Activated T-cell treated with anti-CD3 and anti-CD28 coated beads, Interleukin-2, amount 50 U/mL, for 4 hours (primary cell): Measurements from ENCODE around the gene ITPA. TPM values are rescaled to one million over a fixed set of nuclear protein-coding genes. Genes with fewer than 3 reads are reported as not detected.
"Not testable (repeated sequence)": the region's sequence is repeated elsewhere in the genome, so short reads cannot be mapped to it uniquely, and the experiment has no call there.

Source experiments
- ATAC-seq, 2 donors: fragments of 200-7000 bp; cut with Tn5 transposase; one replicate each; pipeline ENCODE4 v1.10.0; 2021
- DNase-seq: peaks from one replicate; pipeline ENCODE4 v3.0.0-alpha.2; 2020
- H3K27me3 Mint-ChIP-seq: one replicate; pipeline ENCODE4 v1.8.0; 2021; ENCODE audit warnings: low read depth, mixed read lengths
- H3K36me3 Mint-ChIP-seq: one replicate; pipeline ENCODE4 v1.8.0; 2022; ENCODE audit warnings: mixed read lengths; ENCODE audit not compliant: insufficient read depth
- H3K4me1 Mint-ChIP-seq: one replicate; pipeline ENCODE4 v1.8.0; 2021; ENCODE audit warnings: low read depth, mixed read lengths
- H3K4me3 Mint-ChIP-seq: one replicate; pipeline ENCODE4 v1.8.0; 2021; ENCODE audit warnings: mild to moderate bottlenecking, moderate library complexity, mixed read lengths
- H3K9me3 Mint-ChIP-seq: one replicate; pipeline ENCODE4 v1.8.0; 2021; ENCODE audit warnings: mixed read lengths
- total RNA-seq, 3 donors: library from RNA; stranded (reverse); gene quantifications; one replicate each; pipeline ENCODE4 v1.2.1, GENCODE V29; 2021

The ITPA gene
- total RNA-seq, 3 donors from 2014 or later, result 106 to 138 (median 130) TPM

DNA sequence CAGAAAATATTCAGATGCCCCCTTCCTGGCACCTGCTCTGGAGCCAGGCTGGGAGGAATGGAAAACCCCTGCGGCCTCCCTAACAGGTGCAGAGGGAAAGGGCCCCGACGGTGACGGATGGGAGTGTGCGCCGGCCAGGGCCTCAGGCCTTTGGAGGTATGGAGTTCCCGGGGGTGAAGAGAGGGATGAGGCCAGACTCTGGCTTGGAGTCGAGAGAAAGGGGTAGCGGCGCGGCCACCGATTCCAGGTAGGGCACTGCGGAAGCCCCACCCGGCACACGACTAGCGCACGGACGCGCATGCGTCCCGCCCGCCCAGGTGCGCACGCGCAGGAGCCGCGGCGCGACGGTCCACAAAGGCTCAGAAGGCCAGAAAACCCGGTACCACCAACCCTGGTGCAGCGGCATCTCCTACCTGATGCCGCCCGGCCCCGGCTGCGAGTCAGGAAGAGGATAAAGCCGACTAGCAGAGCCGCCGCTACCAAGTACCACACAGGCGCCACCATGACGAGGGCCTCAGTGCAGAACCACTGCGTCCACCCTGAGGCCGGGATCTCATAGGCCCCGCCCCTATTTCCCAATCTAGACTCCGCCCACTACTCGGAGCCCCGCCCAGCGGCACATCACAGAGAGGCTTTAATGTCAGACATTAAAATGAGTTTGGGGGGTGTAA lies 5.0 kb upstream of the ITPA start, which contains the start of gene DDRGK1:
Gene DDRGK1 (minus strand): TSS at position 559 of the 671 bp plus-strand sequence. CDS start 55 bp downstream, at position 504.
- ATAC-seq (peak; percentile 87 to 90), DNase-seq (peak; percentile 91)
- Mint-ChIP-seq H3K9me3 (no peaks in the 10 kb centered on the region), H3K4me1 (peaks cover 15% of the 10 kb centered on the region), H3K36me3 (peaks cover 10% of the 10 kb centered on the region), H3K4me3 (peak within 1 kb of the TSS; percentile 93), H3K27me3 (no peaks in the 10 kb centered on the region)

DNA sequence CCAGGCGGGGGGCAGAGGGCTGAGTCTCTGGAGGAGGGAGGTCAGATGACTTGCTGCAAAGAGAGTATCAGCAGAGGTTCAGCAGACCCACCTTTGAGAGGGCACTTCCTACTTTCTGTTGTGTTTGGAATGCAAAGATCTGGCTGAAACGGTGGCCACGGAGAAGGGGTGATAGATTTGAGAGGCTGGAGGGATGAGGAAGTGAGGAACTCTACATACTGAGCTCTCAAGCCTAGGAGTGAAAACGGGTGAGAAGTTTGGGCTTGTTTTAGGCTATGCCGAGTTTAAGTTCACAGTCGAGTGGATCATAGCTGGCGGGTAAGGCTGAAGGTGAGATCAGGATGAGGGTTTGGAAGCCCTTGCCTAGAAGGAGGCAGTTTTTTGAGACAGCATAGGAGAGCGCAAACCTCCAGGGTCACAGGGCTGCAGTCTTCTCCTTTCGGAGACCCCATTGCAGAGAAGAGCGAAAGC lies 477 bp upstream of the ITPA start:
- Mint-ChIP-seq H3K4me1 (peaks cover 25% of the 10 kb centered on the region), H3K9me3 (no peaks in the 10 kb centered on the region), H3K36me3 (peaks cover 10% of the 10 kb centered on the region), H3K4me3 (peak overlapping the region; percentile 100), H3K27me3 (no peaks in the 10 kb centered on the region)
- ATAC-seq (peak in 1 of 2 donors; percentile 8), DNase-seq (no peak)

DNA sequence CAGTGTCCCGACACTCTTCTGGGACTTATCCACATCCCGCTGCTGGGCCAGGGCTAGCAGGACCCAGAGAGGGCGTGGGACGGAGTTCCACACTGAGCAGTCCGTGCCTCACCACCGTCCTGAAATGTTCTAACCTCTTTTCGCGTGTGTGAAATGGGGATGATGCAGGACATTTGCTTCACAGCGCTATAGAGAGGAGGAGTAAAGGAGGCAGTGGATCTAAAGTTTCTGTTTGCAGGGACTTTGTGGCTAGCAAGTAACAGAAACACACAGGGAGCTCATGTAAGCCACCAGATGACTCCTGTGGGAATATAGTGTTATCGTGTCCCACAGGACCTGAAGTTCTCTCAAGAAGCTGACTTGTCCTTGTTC lies 634 bp downstream of the ITPA start:
- peak overlapping the region; percentile 100 for H3K4me3 Mint-ChIP-seq
- H3K27me3 Mint-ChIP-seq, result no peaks in the 10 kb centered on the region
- DNase-seq, result no peak
- peaks cover 24% of the 10 kb centered on the region for H3K4me1 Mint-ChIP-seq
- ATAC-seq, result peak; percentile 24 to 51
- peaks cover 10% of the 10 kb centered on the region for H3K36me3 Mint-ChIP-seq
- no peaks in the 10 kb centered on the region for H3K9me3 Mint-ChIP-seq

- H3K27me3 Mint-ChIP-seq, result no peaks in the 10 kb centered on the region
- H3K36me3 Mint-ChIP-seq, result peaks cover 10% of the 10 kb centered on the region
- H3K4me3 Mint-ChIP-seq, result peak overlapping the region; percentile 100
- ATAC-seq, result no peak
- no peak for DNase-seq
- no peaks in the 10 kb centered on the region for H3K9me3 Mint-ChIP-seq
- H3K4me1 Mint-ChIP-seq, result peaks cover 24% of the 10 kb centered on the region
These were observed 1.0 kb downstream of the ITPA start for GRCh38 chr20:3210346-3210745.

GRCh38 chr20:3213226-3213625 lies 3.9 kb downstream of the ITPA start:
- ATAC-seq (no peak), DNase-seq (no peak)
- peaks cover 24% of the 10 kb centered on the region for H3K4me1 Mint-ChIP-seq
- H3K9me3 Mint-ChIP-seq, result no peaks in the 10 kb centered on the region
- no peaks in the 10 kb centered on the region for H3K27me3 Mint-ChIP-seq
- H3K4me3 Mint-ChIP-seq, result no peak overlapping the region
- peaks cover 10% of the 10 kb centered on the region for H3K36me3 Mint-ChIP-seq

GRCh38 chr20:3215359-3215917 lies 6.1 kb downstream of the ITPA start:
- peaks cover 10% of the 10 kb centered on the region for H3K4me1 Mint-ChIP-seq
- H3K9me3 Mint-ChIP-seq, H3K4me3 Mint-ChIP-seq, DNase-seq, H3K27me3 Mint-ChIP-seq, H3K36me3 Mint-ChIP-seq, ATAC-seq: not testable (repeated sequence)

GRCh38 chr20:3218307-3218988 lies 9.2 kb downstream of the ITPA start:
- ATAC-seq (peak; percentile 90 to 92), DNase-seq (peak; percentile 68)
- H3K9me3 Mint-ChIP-seq, result no peaks in the 10 kb centered on the region
- H3K36me3 Mint-ChIP-seq, result peaks cover 11% of the 10 kb centered on the region
- no peaks in the 10 kb centered on the region for H3K27me3 Mint-ChIP-seq
- peaks cover 8% of the 10 kb centered on the region for H3K4me1 Mint-ChIP-seq
- H3K4me3 Mint-ChIP-seq, result no peak overlapping the region

DNA sequence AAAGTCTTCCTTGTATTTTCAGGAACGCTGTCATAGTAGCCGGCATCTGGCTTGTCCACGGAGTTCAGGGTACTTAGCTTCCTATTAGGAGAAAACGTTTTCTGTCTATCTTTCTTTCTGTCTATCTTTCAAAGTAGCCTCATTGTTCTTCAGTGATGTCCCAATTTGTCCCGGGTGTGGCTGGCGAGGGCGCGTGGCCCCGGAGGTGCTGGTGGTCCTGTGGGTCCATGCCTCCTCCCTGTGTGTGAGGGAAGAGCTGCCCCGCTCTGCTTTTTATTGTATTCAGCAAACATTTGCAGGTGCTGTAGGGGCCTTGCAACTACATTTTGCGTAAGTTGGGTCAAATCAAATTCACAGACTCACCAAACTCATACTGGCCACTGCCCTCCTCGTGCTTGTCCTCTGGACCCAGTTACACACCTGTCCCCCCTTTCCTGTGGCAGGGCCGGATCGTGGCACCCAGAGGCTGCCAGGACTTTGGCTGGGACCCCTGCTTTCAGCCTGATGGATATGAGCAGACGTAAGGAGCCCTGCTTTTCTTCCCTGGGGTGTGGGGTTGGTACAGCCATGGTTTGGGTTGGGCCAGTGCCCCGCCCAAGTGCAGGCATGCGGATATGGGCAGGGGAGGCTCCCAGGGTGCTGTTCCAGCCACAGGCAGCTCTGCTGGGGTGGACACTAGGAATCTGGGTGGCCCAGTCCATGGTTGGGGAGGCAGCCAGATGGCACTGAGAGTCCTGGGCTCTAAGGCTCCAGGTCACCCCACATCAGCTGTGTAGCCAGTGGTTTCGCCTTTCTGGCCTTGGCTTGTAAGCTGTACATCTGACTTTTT lies 12.3 kb downstream of the ITPA start:
- peaks cover 8% of the 10 kb centered on the region for H3K36me3 Mint-ChIP-seq

GRCh38 chr20:3222635-3223600 lies 13.6 kb downstream of the ITPA start:
- Mint-ChIP-seq H3K27me3 (no peaks in the 10 kb centered on the region), H3K4me3 (no peak overlapping the region), H3K4me1 (peaks cover 10% of the 10 kb centered on the region), H3K9me3 (no peaks in the 10 kb centered on the region), H3K36me3 (peaks cover 8% of the 10 kb centered on the region)
- ATAC-seq (peak; percentile 70 to 71), DNase-seq (no peak)

More for the DNA sequence above, 12.3 kb downstream of the ITPA start:
- H3K9me3 Mint-ChIP-seq, result no peaks in the 10 kb centered on the region
- no peaks in the 10 kb centered on the region for H3K27me3 Mint-ChIP-seq
- no peak overlapping the region for H3K4me3 Mint-ChIP-seq
- H3K4me1 Mint-ChIP-seq, result peaks cover 10% of the 10 kb centered on the region
- ATAC-seq (no peak), DNase-seq (no peak)

DNA sequence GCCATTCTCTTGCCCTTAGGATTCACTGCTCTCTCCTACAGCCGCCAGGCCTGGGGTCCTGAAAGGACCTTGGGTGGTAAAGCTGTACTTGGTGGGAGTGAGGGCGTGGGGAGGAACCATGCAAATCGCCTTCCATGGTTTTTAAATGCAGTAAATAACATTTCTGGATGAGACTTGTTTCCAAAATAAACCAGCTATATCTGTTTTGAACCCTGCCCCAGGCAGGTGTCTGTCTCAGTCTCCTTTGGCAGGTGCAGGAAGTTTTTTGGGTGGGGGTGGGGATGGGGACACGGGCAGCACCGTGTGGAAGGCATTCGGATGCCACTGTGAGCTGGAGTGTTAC lies 14.3 kb downstream of the ITPA start:
- no peak for ATAC-seq
- H3K4me3 Mint-ChIP-seq, result no peak overlapping the region

DNA sequence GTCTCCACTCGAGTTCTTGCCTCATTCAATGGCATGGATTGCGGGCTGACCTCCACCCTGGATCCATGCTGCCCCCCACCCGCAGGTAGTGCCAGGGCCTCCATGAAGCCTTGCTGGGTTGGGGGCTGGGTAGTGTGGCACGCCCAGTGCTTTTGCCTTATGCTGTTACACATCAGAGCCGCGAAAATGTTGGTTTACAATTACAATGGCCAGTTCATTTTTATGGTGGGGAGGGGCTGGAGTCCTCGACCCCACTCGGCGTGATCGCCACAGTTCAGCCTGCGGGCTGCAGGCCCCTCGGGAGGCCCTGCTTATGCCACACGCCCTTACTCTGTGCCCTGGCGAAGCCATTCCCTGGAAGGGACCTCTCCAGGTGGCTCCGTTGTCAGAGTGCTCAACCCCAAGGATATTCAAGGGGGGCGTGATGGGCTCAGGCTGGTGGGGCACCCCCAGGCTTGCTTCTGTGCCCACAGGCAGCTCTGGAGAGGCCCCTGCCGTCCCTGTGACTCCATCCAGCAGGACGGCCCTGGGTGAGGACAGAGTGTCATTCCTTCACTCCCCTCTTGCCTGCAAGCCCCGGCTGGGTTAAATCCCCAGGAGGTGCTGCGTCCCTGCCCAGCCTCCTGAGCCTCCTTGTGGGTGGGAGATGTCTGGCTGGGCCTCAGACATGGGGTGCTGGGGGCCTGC lies 14.8 kb downstream of the ITPA start:
- Mint-ChIP-seq H3K4me1 (peaks cover 10% of the 10 kb centered on the region), H3K4me3 (no peak overlapping the region), H3K9me3 (no peaks in the 10 kb centered on the region), H3K27me3 (no peaks in the 10 kb centered on the region), H3K36me3 (peaks cover 8% of the 10 kb centered on the region)
- no peak for ATAC-seq
- DNase-seq, result no peak

More for the DNA sequence above, 14.3 kb downstream of the ITPA start:
- H3K36me3 Mint-ChIP-seq, result peaks cover 8% of the 10 kb centered on the region
- H3K9me3 Mint-ChIP-seq, result no peaks in the 10 kb centered on the region
- DNase-seq, result no peak
- no peaks in the 10 kb centered on the region for H3K27me3 Mint-ChIP-seq
- H3K4me1 Mint-ChIP-seq, result peaks cover 10% of the 10 kb centered on the region

DNA sequence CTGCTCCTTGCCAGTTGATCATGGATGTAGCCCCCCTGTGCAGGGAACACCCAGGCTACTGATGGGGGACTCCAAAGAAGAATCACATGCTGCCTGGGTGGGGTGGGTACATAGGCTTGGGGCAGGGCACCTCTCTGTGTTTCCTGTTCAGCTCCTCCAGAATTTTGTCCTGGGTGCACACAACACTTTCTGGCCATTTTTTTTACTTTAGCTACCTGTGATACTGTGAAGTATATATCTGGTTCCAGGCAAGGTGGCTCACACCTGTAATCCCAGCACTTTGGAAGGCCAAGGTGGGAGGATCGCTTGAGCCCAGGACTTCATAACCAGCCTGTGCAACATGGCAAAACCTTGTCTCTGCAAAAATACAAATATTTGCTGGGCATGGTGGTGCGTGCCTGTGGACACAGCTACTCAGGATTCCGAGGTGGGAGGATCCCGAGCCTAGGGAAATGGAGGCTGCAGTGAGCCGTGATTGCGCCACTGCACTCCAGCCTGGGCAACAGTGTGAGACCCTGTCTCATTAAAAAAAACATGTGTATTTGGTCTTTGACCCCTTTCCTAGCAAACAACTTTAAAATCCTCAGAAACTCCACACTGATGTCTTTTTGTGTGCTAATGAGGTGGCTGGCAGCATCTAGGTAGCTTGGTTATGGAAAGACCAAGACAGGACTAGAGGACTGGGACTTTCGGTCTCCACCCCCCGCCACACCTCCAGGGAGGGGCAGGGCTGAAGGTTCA lies 15.6 kb downstream of the ITPA start:
- no peak for DNase-seq
- H3K36me3 Mint-ChIP-seq, result peaks cover 8% of the 10 kb centered on the region
- ATAC-seq, result no peak
- no peaks in the 10 kb centered on the region for H3K9me3 Mint-ChIP-seq
- H3K4me1 Mint-ChIP-seq, result peaks cover 10% of the 10 kb centered on the region
- no peaks in the 10 kb centered on the region for H3K27me3 Mint-ChIP-seq
- no peak overlapping the region for H3K4me3 Mint-ChIP-seq
